Superior temporal gyrus (tissue), 1 donor: ENCODE measurements around the gene ADAMTS3.

ENCODE experiments used
- DNase-seq: peaks from one replicate; pipeline ENCODE4 v3.0.0-alpha.2; 2016; ENCODE audit errors: extremely low spot score

The ADAMTS3 gene

DNA sequence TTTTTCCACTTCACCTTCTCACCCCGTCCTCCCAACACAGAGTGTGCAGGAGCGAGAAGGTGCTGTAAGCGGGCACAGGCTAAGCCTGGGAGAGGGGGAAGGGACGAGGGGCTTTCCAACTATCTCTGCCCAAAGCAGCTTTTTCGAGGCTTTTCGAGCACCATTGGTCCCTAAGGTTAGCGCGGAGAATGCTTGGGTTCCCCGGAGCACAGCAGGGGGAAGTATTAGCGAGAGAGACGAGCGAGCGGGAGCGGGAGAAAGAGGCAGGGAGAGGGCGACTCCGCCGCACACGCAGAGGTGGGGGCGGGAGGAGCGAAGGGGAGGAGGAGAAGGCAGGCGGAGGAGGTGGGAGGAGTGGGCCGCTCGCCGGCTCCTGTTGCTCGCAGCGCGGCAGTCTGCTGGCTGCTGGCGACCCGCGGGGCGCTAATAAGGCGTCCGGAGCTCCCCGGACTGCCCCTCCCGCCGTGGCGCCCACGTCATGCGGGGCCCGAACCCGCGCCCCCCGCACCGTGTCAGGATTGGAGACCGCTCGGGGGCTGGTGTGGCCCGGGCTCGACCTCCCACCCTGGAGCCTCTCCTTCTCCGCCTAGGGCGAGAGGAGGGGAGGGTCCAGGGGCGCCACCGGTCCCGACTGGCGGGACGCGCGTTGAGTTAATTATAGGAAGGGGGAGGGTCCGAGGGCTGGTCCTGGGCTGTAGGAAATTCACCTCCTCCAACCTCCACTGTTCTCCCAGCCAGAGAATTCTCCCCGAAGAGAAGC, at the start of gene ADAMTS3:
ADAMTS3 (minus strand) TSS at position 263 of the 760 bp plus-strand sequence. CDS start 459 bp downstream, outside the sequence.
- no peak for DNase-seq

GRCh38 chr4:72613959-72614358, 44.9 kb upstream of the ADAMTS3 start:
- no peak for DNase-seq

DNA sequence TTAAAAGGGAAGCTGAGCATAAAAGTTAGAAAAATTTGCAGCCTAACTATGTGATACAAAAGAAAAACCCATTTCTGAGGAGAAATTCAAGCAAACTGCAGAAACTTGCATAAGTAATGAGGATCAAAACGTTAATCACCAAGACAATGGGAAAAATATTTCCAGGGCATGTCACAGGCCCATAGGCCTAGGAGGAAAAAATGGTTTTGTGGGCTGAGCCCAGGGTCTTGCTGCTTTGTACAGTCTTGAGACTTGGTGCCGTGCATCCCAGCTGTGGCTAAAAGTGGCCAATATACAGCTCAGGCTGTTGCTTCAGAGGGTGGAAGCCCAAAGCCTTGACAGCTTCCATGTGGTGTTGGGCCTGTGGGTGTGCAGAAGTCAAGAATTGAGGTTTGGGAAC, 37.7 kb upstream of the ADAMTS3 start:
- DNase-seq = no peak

- no peak for DNase-seq
These were observed 35.3 kb upstream of the ADAMTS3 start for GRCh38 chr4:72604324-72604723.

DNA sequence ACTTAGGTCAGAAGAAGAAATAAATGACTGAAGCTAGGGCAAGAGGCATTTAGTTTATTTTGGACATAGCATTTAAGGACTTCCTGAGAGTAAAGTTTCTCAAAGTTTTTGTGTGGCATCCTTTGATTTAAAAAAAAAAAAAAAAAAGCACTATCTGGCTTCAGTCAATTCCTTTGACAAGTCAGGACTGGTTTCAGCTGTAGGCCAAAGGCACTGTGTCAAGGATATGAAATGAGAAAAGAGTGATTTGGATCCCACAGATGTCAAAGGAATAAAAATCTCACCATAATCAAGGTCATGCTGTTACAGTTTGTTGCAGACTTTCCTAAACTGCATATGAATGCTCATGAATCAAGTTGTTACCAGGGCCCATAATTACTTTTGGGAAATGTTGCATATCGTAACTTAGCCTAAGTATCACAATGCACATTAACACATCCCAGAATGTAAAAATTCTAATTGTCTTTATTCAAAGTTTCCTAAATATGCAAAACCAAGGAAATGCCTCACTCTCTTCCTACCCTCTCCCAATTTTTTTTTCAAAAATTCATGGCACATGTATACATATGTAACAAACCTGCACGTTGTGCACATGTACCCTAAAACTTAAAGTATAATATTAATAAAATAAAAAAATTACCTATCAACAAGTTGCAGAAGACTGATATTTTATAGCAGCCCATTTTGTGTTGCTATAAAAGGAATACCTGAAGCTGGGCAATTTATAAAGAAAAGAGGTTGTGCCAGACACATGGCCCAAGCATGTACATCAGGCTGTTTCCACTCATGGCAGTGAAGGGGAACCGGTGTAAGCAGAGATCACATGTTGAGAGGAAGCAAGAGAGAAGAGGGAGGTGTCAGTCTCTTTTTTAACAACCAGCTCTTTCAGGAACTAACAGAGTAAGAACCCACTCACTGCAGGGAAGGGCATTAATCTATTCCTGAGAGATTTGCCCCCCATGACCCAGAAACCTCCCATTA, 33.7 kb upstream of the ADAMTS3 start:
- DNase-seq = no peak

GRCh38 chr4:72591547-72592454, 22.8 kb upstream of the ADAMTS3 start:
- no peak for DNase-seq

DNA sequence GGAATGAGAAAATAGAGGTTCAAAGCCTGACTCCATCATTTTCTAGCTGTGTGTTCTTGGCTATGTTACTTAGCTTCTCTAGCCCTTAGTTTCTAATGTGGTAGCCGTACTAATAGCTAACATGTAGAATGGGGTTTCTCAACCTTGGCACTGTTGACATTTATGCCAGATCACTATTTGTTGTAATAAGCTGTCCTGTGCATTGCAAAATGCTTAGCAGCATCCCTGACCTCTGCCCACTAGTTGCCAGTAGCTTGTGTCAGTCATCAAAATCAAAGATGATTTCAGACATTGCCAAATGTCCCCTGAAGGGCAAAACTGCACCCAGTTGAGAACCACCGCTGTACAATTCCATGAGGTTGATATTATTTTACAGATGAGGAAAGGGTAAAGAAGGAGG, 18.3 kb upstream of the ADAMTS3 start:
- no peak for DNase-seq

- no peak for DNase-seq
These were observed 13.8 kb upstream of the ADAMTS3 start for GRCh38 chr4:72582853-72583252.

DNA sequence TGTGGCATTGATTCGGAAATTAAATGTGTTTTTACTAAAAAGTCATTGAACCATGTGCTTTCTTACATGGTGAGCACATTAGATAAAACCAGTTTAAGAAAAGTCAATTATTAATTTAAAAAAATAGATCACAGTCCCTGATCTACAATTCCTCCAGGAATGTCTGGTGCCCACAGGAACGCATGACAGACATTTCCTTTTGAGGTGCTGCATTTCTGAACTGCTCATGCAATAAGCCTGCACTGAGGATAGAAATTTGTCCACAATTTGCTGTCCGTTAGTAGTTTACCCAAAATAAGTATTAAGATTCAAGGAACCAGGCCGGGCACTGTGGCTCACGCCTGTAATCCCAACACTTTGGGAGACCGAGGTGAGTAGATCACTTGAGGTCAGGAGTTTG, 8.2 kb upstream of the ADAMTS3 start:
- DNase-seq = no peak

GRCh38 chr4:72571337-72571736, 2.3 kb upstream of the ADAMTS3 start:
- DNase-seq = no peak

DNA sequence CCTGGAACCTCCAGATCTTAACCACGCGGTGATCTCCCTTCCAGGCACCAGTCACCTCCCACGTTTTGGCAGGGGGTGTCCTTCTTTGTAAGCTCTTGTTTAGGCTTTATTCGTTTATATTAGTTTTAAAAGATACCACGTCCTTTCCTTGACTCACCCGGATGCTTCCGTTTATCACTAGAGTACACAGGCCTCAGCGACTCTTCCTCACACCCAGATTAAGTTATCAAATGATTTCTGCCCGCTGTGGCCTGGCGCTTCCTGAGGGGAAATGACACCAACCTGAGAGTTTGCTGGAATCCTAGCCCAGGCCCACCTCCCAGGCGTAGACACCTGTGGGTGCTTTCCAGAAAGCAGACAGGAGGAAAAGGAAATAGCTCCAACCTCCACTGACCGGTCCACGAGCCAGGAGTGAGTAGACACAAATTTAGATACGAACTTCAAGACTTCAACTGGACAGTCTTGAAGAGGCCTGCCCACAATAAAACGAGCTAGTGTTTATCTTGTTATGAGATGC, 756 bp upstream of the ADAMTS3 start:
- DNase-seq = no peak

GRCh38 chr4:72567821-72568675, 973 bp downstream of the ADAMTS3 start:
- no peak for DNase-seq

GRCh38 chr4:72567036-72567435, 2.0 kb downstream of the ADAMTS3 start:
- DNase-seq = no peak

GRCh38 chr4:72566464-72566972, 2.5 kb downstream of the ADAMTS3 start:
- DNase-seq = no peak

DNA sequence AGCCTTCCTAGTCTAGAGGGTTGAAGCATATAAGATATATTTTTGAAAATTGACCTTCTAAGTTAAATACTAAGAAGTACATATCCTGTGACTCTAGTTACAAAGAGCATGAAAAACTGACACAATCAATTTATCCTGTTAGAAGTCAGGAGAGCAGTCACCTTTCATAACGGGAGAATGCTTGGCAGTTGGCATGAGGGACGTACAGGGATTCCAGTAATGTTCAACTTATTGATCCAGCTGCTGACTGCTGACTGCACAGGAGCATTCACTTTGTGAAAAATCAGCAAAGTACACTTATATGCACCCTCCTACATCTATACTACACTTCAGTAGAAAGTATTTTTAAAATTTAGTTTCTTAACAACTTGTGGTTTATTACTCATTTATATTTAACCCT, 4.2 kb downstream of the ADAMTS3 start:
- DNase-seq = no peak

DNA sequence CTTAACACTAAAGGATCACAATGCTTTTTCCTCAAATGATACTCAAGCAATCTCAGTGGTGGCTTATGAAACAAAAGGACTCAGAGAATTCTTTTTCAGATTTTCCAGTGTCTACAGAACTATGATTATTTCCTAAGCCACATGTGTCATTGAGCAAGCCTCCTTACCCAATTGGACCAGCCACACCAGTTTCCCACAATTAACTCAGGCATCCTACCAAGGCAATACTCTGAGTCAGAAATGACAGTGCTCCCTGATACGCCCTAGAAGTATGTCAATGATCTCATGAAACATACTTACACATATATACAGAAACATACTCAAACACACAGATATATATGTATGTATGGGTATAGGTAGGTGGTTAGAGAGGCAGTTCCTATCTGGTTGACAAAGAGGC, 4.8 kb downstream of the ADAMTS3 start:
- DNase-seq = no peak

DNA sequence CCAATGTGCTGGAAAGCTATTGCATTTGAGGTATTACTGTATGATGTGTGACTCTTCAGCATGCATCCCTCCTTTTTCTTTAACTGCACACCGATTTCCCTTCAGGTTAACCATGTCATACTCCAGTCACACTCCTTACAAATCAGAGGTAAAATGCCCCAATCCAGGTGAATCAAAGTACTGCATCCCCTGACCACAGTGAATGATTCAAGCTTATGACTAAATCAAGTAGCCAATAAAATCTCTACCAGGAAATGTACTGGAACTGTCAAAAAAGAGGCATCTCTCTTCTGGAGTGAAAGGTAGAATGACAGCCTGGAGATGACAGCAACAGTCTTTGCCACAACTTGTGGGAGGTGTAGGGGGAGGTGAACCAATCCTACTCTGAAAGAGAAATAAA, 10.4 kb downstream of the ADAMTS3 start:
- no peak for DNase-seq

GRCh38 chr4:72557021-72557420, 12.0 kb downstream of the ADAMTS3 start:
- DNase-seq = no peak

DNA sequence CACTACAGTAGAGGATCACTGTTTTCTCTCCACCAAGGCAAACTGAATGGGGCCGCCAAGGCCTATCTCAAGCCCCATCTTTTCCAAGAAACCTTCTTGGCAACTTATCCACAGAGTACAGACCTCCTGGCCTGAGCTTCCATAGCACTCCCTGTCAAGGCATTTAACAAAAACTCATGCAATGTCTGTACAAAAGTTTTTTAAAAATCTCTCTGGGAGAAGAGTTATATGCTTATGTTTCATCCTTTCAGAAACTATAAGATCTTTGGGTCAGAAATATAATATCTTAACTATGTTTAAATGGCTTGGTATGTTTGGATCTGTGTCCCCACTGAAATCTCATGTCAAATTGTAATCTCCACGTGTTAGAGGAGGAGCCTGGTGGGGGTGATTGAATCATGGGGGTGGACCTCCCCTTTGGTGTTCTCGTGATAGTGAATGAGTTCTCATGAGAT, 13.6 kb downstream of the ADAMTS3 start:
- no peak for DNase-seq
